Naive thymus-derived CD4-positive, alpha-beta T cell (primary cell): Measurements from ENCODE around the gene GALR2. TPM values are rescaled to one million over a fixed set of nuclear protein-coding genes. Genes with fewer than 3 reads are reported as not detected.
A peak's percentile ranks its signal among the peaks of the same experiment; 100 is the strongest.

Experiments used
- ATAC-seq: fragments of 150-1000 bp; cut with Tn5 transposase; 2 replicates; pipeline ENCODE4 v1.10.0; 2021; ENCODE audit warnings: mild to moderate bottlenecking, moderate library complexity
- CTCF ChIA-PET: fragments of 350-600 bp; sonication (Branson Sonifier 250); formaldehyde crosslinking; loops from one replicate; lab custom pipeline; 2021; ENCODE audit warnings: antibody characterized with exemption; lab: Charles Lee
- POLR2A ChIA-PET: fragments of 350-600 bp; sonication (Branson Sonifier 250); formaldehyde crosslinking; loops from one replicate; lab custom pipeline; 2021; ENCODE audit warnings: antibody characterized with exemption, inconsistent platforms; lab: Charles Lee
- DNase-seq, 9 donors: peaks; one replicate each; pipeline versions ENCODE4 v3.0.0 to v3.0.0-alpha.2; 2020 to 2022; ENCODE audit warnings: mixed read lengths in 1 of 9
- H3K27ac ChIP-seq: one replicate; pipeline ENCODE4 v1.7.0; 2013; ENCODE audit warnings: mild to moderate bottlenecking, low read depth, low read length, moderate library complexity
- H3K27me3 ChIP-seq, 2 donors: one replicate each; pipeline ENCODE4 v1.7.0; 2013; ENCODE audit warnings: low read length in 2 of 2, mild to moderate bottlenecking in 2 of 2, moderate library complexity in 2 of 2; ENCODE audit not compliant: control insufficient read depth in 2 of 2, insufficient read depth in 2 of 2
- H3K36me3 ChIP-seq, 3 experiments: 1 replicate in 2 of 3; 2 replicates in 1 of 3; pipeline ENCODE4 v1.7.0; 2013; ENCODE audit warnings: low read length in 3 of 3, mild to moderate bottlenecking in 3 of 3, moderate library complexity in 1 of 3; ENCODE audit not compliant: insufficient read depth in 3 of 3, control insufficient read depth in 2 of 3
- H3K4me1 ChIP-seq, 2 donors: one replicate each; pipeline ENCODE4 v1.7.0; 2013; ENCODE audit warnings: low read length in 2 of 2, mild to moderate bottlenecking in 2 of 2, moderate library complexity in 1 of 2; ENCODE audit not compliant: control insufficient read depth in 2 of 2, insufficient read depth in 2 of 2
- H3K4me3 ChIP-seq: 2 replicates; pipeline ENCODE4 v1.7.0; 2013; ENCODE audit warnings: mild to moderate bottlenecking, low read length
- H3K9me3 ChIP-seq, 3 experiments: 1 replicate in 2 of 3; 2 replicates in 1 of 3; pipeline ENCODE4 v1.7.0; 2013; ENCODE audit warnings: low read length in 3 of 3; ENCODE audit not compliant: control insufficient read depth in 2 of 3
- H3K27ac Mint-ChIP-seq, 9 donors: one replicate each; pipeline ENCODE4 v1.8.0; 2020 to 2022; ENCODE audit warnings: mixed read lengths in 9 of 9, mild to moderate bottlenecking in 8 of 9, moderate library complexity in 5 of 9, inconsistent platforms in 2 of 9
- H3K27me3 Mint-ChIP-seq, 5 donors: one replicate each; pipeline ENCODE4 v1.8.0; 2021 to 2022; ENCODE audit warnings: mixed read lengths in 5 of 5, mild to moderate bottlenecking in 1 of 5
- H3K36me3 Mint-ChIP-seq, 5 donors: one replicate each; pipeline ENCODE4 v1.8.0; 2020 to 2022; ENCODE audit warnings: mixed read lengths in 5 of 5, mild to moderate bottlenecking in 3 of 5, inconsistent platforms in 1 of 5
- H3K4me1 Mint-ChIP-seq, 7 donors: one replicate each; pipeline ENCODE4 v1.8.0; 2020 to 2022; ENCODE audit warnings: mixed read lengths in 7 of 7, mild to moderate bottlenecking in 3 of 7, inconsistent platforms in 1 of 7
- H3K4me3 Mint-ChIP-seq, 10 donors: one replicate each; pipeline ENCODE4 v1.8.0; 2020 to 2022; ENCODE audit warnings: mild to moderate bottlenecking in 10 of 10, mixed read lengths in 10 of 10, moderate library complexity in 6 of 10, inconsistent platforms in 2 of 10
- H3K9me3 Mint-ChIP-seq, 11 donors: one replicate each; pipeline ENCODE4 v1.8.0; 2020 to 2022; ENCODE audit warnings: mixed read lengths in 11 of 11, mild to moderate bottlenecking in 4 of 11, inconsistent platforms in 1 of 11, moderate library complexity in 1 of 11
- intact Hi-C, 2 donors: fragments of 100-400 bp; cut with micrococcal nuclease; formaldehyde crosslinking; loops; one replicate each; pipeline ENCODE4 v1.15.1; 2023
- polyA plus RNA-seq, 2 donors: library from polyadenylated mRNA; unstranded; fragments of 300-500 nt; fragmentation: Illumina TruSeq; gene quantifications; one replicate each; pipeline ENCODE4 v1.2.3, GENCODE V29; 2021
- total RNA-seq, 6 experiments: library from RNA in 5 of 6; stranded (reverse) in 5 of 6; gene quantifications; 1 replicate in 5 of 6; 2 replicates in 1 of 6; pipeline ENCODE4 v1.2.3 and lab custom pipeline; 2021 to 2026

GALR2 gene
- total and polyA plus RNA-seq, 7 experiments from 2014 or later, result 0.13 to 1.2 (median 1.0) TPM; not detected in 4

DNA sequence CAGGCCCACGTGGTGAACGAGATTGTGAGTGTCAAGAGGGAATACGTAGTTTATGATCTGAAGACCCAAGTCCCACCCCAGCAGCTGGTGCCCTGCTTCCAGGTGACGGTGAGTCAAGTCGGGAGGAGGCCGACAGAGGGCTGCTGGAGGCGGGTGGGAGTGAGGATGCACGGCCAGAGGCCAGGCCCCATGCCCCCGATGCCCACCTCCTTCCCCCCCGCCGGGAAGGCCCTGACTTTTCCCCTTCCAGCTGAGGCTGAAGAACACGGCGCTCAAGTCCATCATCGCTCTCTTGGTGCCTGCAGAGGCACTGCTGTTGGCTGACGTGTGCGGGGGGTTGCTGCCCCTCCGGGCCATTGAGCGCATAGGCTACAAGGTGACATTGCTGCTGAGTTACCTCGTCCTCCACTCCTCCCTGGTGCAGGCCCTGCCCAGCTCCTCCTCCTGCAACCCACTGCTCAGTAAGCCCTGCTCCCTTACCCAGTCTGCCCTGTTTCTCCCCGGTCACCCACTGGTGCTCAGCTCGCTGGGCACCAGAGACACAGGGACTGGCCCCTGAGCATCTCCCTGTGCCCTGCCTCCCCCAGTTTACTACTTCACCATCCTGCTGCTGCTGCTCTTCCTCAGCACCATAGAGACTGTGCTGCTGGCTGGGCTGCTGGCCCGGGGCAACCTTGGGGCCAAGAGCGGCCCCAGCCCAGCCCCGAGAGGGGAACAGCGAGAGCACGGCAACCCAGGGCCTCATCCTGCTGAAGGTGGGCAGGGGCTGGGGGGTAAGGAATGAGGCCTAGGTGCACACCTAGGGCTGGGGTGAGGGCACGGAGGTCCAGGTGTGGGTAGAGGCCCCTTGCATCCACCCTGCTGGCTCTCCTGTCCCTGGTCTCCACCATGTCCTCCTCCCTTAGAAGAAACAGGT lies 7.0 kb downstream of the GALR2 start:
- CTCF ChIA-PET, result interaction anchor here (1.9 kb wide), 1 partner anchor 68 kb away, joined by 8 read pairs; no protein-coding TSS in a partner anchor
- POLR2A ChIA-PET, result interaction anchor here (0.6 to 1.2 kb wide), 5 partner anchors 9 to 735 kb away, joined by 3 to 4 read pairs (median 3); no protein-coding TSS in a partner anchor
- H3K4me1 Mint-ChIP-seq, result peaks cover 18 to 37% (median 31%) of the 10 kb centered on the region in 7 donors
- H3K4me3 ChIP-seq, result no peak overlapping the region
- H3K4me3 Mint-ChIP-seq, result no peak overlapping the region
- peaks cover 0 to 22% of the 10 kb centered on the region in 2 donors for H3K4me1 ChIP-seq
- intact Hi-C loops, result no loop called here
- DNase-seq (no peak), ATAC-seq (no peak)
- peaks cover 0 to 41% (median 9%) of the 10 kb centered on the region in 3 experiments for H3K36me3 ChIP-seq
- no peaks in the 10 kb centered on the region for H3K9me3 Mint-ChIP-seq
- no peaks in the 10 kb centered on the region for H3K27me3 ChIP-seq
- H3K9me3 ChIP-seq, result no peaks in the 10 kb centered on the region
- H3K27ac ChIP-seq, result no peak overlapping the region
- H3K36me3 Mint-ChIP-seq, result peaks cover 0 to 8% (median 4%) of the 10 kb centered on the region in 5 donors
- peaks cover 6 to 32% (median 11%) of the 10 kb centered on the region in 5 donors for H3K27me3 Mint-ChIP-seq
- H3K27ac Mint-ChIP-seq, result peak overlapping the region; percentile 15 to 90 (median 75)

DNA sequence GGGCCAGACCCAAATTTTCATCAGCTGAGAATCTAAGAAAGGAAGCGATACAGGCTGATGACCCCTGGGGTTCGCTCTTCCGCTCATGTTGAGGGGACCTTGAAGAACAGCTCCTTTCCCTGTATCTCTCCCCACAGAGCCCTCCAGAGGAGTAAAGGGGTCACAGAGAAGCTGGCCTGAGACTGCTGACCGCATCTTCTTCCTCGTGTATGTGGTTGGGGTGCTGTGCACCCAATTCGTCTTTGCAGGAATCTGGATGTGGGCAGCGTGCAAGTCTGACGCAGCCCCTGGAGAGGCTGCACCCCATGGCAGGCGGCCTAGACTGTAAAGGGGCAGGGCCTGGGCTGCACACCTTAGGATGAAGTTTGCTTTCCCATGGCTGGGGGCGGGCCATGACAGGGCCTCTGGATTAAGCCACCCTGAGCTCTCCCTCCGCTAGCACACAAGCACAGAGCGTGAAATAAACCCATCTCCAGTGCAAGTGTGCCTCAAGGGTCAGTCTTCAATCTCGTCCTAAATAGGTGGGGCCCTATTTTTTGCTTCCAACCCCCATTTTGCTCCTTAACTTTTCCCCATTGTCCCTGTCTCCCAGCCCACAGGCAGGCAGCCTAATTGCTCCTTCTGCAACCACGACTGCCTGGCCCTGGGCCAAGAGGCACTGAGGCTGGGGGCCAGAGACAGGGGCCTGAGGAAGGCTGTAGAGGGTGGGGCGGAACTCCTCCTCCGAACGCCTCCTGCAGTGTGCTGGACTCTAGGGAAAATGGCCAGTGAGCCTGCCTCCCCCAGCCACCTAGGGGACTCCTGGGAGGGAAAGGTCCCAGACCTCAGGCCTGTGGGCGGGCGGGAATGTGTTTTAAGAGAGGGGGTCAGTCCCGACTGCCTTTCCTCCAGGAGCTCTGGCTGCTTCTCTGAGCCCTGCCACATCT lies 8.0 kb downstream of the GALR2 start:
- Histone ChIP-seq H3K4me3 (no peak overlapping the region), H3K4me1 (peaks cover 0 to 13% of the 10 kb centered on the region in 2 donors), H3K36me3 (peaks cover 0 to 52% (median 9%) of the 10 kb centered on the region in 3 experiments), H3K27me3 (no peaks in the 10 kb centered on the region), H3K9me3 (no peaks in the 10 kb centered on the region), H3K27ac (no peak overlapping the region)
- no peaks in the 10 kb centered on the region for H3K9me3 Mint-ChIP-seq
- ChIA-PET CTCF (no interaction called here), POLR2A (no interaction called here)
- H3K27me3 Mint-ChIP-seq, result peaks cover 0 to 22% (median 3%) of the 10 kb centered on the region in 5 donors
- peak overlapping the region in 6 of 9 donors; percentile 15 to 77 (median 73) for H3K27ac Mint-ChIP-seq
- DNase-seq (no peak), ATAC-seq (no peak)
- H3K4me1 Mint-ChIP-seq, result peaks cover 8 to 27% (median 21%) of the 10 kb centered on the region in 7 donors
- H3K4me3 Mint-ChIP-seq, result no peak overlapping the region
- peaks cover 0 to 8% (median 4%) of the 10 kb centered on the region in 5 donors for H3K36me3 Mint-ChIP-seq
- intact Hi-C loops, result no loop called here

DNA sequence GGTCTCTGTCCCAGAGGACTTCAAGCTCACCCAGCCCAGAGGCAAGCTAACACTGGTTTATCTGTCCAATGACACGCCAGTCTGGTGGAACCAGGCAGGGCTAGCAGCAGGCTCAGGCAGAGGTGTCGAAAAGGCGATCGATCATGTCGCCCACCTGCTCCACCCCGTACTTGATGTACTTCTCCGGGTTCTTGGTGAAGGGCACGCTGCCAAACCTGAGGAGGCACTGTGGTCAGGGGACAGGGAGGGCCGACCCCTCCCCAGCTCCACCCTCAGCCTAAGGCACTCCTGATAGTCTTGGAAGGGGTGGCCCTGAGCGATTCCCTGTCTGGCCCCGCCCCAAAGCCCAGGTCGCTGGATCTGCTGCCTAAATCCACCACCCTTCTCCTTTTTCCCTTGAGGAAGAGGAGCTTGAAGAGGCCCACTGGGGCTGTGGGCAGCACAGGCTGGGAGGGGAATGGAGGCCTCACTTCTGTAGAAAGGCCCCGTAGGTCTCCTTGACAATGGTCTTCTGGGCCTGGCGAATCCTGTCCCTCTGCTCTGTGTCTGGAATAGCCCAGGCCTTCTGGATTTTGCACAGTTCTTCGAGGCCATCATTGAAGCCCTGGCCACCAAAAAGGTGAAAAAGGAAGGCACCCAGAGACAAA lies 9.1 kb downstream of the GALR2 start:
- Histone ChIP-seq H3K36me3 (peaks cover 0 to 62% (median 16%) of the 10 kb centered on the region in 3 experiments), H3K9me3 (no peaks in the 10 kb centered on the region), H3K4me1 (peaks cover 0 to 12% of the 10 kb centered on the region in 2 donors), H3K4me3 (no peak overlapping the region), H3K27me3 (no peaks in the 10 kb centered on the region), H3K27ac (no peak overlapping the region)
- Mint-ChIP-seq H3K4me3 (no peak overlapping the region), H3K36me3 (peaks cover 0 to 10% (median 5%) of the 10 kb centered on the region in 5 donors), H3K27me3 (peaks cover 0 to 13% (median 0%) of the 10 kb centered on the region in 5 donors), H3K27ac (peak overlapping the region in 3 of 9 donors; percentile 6 to 31 (median 17)), H3K4me1 (peaks cover 4 to 21% (median 14%) of the 10 kb centered on the region in 7 donors), H3K9me3 (no peaks in the 10 kb centered on the region)
- intact Hi-C loops, result no loop called here
- ChIA-PET CTCF (interaction anchor here (0.7 to 1.0 kb wide), 2 partner anchors 69 to 213 kb away, joined by 3 read pairs; no protein-coding TSS in a partner anchor), POLR2A (interaction anchor here (1.4 kb wide), 1 partner anchor 10 kb away, joined by 4 read pairs; the partner anchor contains the start of gene GALR2)
- no peak for ATAC-seq
- DNase-seq, result no peak

DNA sequence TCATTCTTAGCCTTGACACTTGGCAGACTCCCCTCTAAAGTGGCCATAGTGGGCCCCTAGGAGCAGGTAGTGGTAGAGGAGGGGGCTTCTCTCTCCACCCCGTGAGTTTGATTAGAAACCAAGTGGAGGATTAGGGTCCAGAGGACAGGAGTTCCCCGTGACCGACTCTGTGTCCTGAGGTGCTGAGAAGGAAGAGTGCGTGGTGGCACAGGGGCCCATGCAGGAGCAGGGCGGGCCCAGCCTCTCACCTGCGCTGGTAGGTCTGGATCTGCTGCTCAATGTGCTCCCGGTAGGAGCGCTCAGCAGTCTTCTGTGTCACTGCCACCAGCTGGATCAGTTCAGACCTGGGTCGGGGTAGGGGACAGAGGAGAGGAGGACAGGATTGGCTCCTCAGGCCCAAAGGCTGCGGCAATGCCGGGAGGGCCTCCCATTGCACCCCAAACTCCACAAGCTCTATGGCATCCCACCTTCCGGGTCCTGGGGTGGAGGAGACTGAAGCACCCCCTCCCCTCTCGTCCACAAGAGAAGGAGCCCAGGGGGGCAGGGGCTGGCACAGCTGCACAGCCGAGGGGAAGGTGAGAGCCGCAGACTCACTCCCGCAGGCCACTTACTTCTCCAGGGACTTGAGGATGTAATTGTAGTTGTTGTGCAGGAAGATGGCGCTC lies 10.6 kb downstream of the GALR2 start:
- intact Hi-C loops, result no loop called here
- H3K27me3 ChIP-seq, result no peaks in the 10 kb centered on the region
- no peaks in the 10 kb centered on the region for H3K4me1 ChIP-seq
- no peak overlapping the region for H3K4me3 ChIP-seq
- no peaks in the 10 kb centered on the region for H3K9me3 Mint-ChIP-seq
- ATAC-seq (no peak), DNase-seq (no peak)
- no peaks in the 10 kb centered on the region for H3K27me3 Mint-ChIP-seq
- H3K36me3 ChIP-seq, result peaks cover 4 to 78% (median 24%) of the 10 kb centered on the region in 3 experiments
- H3K4me1 Mint-ChIP-seq, result peaks cover 0 to 6% (median 4%) of the 10 kb centered on the region in 7 donors
- no peak overlapping the region for H3K27ac ChIP-seq
- H3K4me3 Mint-ChIP-seq, result no peak overlapping the region
- peaks cover 0 to 18% (median 5%) of the 10 kb centered on the region in 5 donors for H3K36me3 Mint-ChIP-seq
- H3K9me3 ChIP-seq, result no peaks in the 10 kb centered on the region
- POLR2A ChIA-PET, result no interaction called here
- H3K27ac Mint-ChIP-seq, result peak overlapping the region in 2 of 9 donors; percentile 22 to 46
- CTCF ChIA-PET, result interaction anchor here (0.6 to 0.7 kb wide), 2 partner anchors 216 to 378 kb away, joined by 3 to 5 read pairs; no protein-coding TSS in a partner anchor

DNA sequence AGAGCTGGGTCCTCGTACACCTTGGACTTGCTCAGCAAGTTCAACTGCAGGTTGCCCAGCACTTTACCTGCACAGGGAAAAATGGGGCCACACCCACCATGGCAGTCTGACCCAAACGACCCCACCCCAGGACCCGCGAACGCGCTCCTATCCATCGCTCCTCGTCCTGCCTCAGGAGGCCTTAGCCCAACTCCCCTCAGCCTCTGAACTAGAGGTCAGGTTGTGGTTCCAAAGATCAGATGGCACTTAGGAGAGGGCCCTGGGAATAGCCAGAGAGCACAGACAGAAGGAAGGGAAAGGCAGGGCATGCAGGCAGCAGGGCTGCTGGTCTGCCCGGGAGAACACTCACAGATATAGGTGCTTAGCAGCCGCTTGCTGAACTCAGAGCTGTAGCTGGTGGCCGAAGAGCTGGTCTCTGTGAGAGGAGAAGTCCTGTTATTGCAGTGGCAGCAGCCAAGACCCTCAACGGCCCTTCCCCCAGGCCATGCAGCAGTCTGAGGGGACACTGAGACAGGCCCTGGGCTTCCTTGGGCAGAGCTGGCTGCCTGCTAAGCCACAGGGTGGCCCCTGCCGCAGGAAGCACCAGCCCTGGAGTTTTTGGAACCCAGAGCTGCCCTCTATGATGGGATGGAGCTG lies 11.3 kb downstream of the GALR2 start:
- Histone ChIP-seq H3K9me3 (no peaks in the 10 kb centered on the region), H3K4me1 (no peaks in the 10 kb centered on the region), H3K27ac (no peak overlapping the region), H3K4me3 (no peak overlapping the region), H3K27me3 (no peaks in the 10 kb centered on the region), H3K36me3 (peaks cover 4 to 84% (median 24%) of the 10 kb centered on the region in 3 experiments)
- DNase-seq (no peak), ATAC-seq (no peak)
- Mint-ChIP-seq H3K4me1 (peaks cover 0 to 4% (median 2%) of the 10 kb centered on the region in 7 donors), H3K9me3 (peaks cover 0 to 1% (median 0%) of the 10 kb centered on the region in 11 donors), H3K27ac (peak overlapping the region in 1 of 9 donors; percentile 60), H3K36me3 (peaks cover 0 to 18% (median 5%) of the 10 kb centered on the region in 5 donors), H3K27me3 (no peaks in the 10 kb centered on the region), H3K4me3 (no peak overlapping the region)
- ChIA-PET POLR2A (interaction anchor here (0.7 kb wide), 1 partner anchor 206 kb away, joined by 3 read pairs; no protein-coding TSS in a partner anchor), CTCF (interaction anchor here (0.6 to 0.8 kb wide), 2 partner anchors 216 to 378 kb away, joined by 3 read pairs; no protein-coding TSS in a partner anchor)
- intact Hi-C loops, result no loop called here
